SK-N-SH (cell line): ENCODE results near the gene REEP3. TPM values are rescaled to one million over a fixed set of nuclear protein-coding genes. Genes with fewer than 3 reads are reported as not detected.

ENCODE experiments used
- CTCF ChIA-PET: fragments of 300-600, 350-600 bp; formaldehyde crosslinking; extraction: SDS; loops from one replicate; lab custom pipeline; 2021; lab: Yijun Ruan, JAX
- POLR2A ChIA-PET: fragments of 350-600 bp; sonication (Branson Sonifier 250); formaldehyde crosslinking; extraction: SDS; loops from one replicate; lab custom pipeline; 2020; ENCODE audit warnings: antibody characterized with exemption, inconsistent platforms; lab: Yijun Ruan, JAX
- DNase-seq: peaks from one replicate; pipeline ENCODE4 v3.0.0; 2012
- H2AFZ ChIP-seq: fragments of 200-600 bp; sonication (generic); 2 replicates; pipeline ENCODE4 v1.8.1; 2016; ENCODE audit warnings: antibody characterized with exemption, mild to moderate bottlenecking, low read depth
- H3F3A ChIP-seq: fragments of 200-600 bp; sonication (generic); replicated peaks from 2 replicates; pipeline ENCODE3; 2016; ENCODE audit warnings: antibody characterized with exemption, mild to moderate bottlenecking; ENCODE audit not compliant: insufficient read depth
- H3K27ac ChIP-seq, 2 experiments: fragments of 200-500 bp in 1 of 2; fragments of 200-600 bp in 1 of 2; sonication (Bioruptor generic) in 1 of 2; sonication (generic), shearing (Covaris generic) in 1 of 2; 2 replicates each; pipeline versions ENCODE4 v1.5.1 to v1.6.1; 2014 to 2016; ENCODE audit warnings: low read depth in 2 of 2, inconsistent platforms in 1 of 2, low read length in 1 of 2, mild to moderate bottlenecking in 1 of 2, mixed read lengths in 1 of 2
- H3K27me3 ChIP-seq: fragments of 200-600 bp; sonication (generic), shearing (Covaris generic); 2 replicates; pipeline ENCODE4 v1.6.1; 2016; ENCODE audit warnings: mixed run types; ENCODE audit not compliant: insufficient read depth
- H3K36me3 ChIP-seq, 2 experiments: fragments of 200-500 bp in 1 of 2; fragments of 200-600 bp in 1 of 2; sonication (Bioruptor generic) in 1 of 2; sonication (generic) in 1 of 2; replicated peaks in 1 of 2; 2 replicates each; pipeline versions ENCODE3 to v1.5.1; 2014 to 2016; ENCODE audit warnings: low read length in 1 of 2, mild to moderate bottlenecking in 1 of 2; ENCODE audit not compliant: insufficient read depth in 2 of 2, control insufficient read depth in 1 of 2
- H3K4me1 ChIP-seq, 2 experiments: fragments of 200-500 bp in 1 of 2; fragments of 200-600 bp in 1 of 2; sonication (Bioruptor generic) in 1 of 2; sonication (generic), shearing (Covaris generic) in 1 of 2; 2 replicates each; pipeline versions ENCODE4 v1.5.1 to v1.6.1; 2014 to 2016; ENCODE audit warnings: low read depth in 1 of 2, low read length in 1 of 2, mixed run types in 1 of 2; ENCODE audit not compliant: insufficient read depth in 2 of 2, control insufficient read depth in 1 of 2
- H3K4me2 ChIP-seq: fragments of 200-600 bp; sonication (generic), shearing (Covaris generic); 2 replicates; pipeline ENCODE4 v1.6.1; 2017; ENCODE audit warnings: mixed run types
- H3K4me3 ChIP-seq, 2 experiments: fragments of 200-500 bp in 1 of 2; fragments of 200-600 bp in 1 of 2; sonication (Bioruptor generic) in 1 of 2; sonication (generic), shearing (Covaris generic) in 1 of 2; 2 replicates each; pipeline versions ENCODE4 v1.5.1 to v1.8.1; 2014 to 2016; ENCODE audit warnings: low read depth in 2 of 2, inconsistent platforms in 1 of 2, low read length in 1 of 2, mild to moderate bottlenecking in 1 of 2, mixed read lengths in 1 of 2, moderate library complexity in 1 of 2
- H3K79me2 ChIP-seq: fragments of 200-600 bp; sonication (generic); 2 replicates; pipeline ENCODE4 v1.8.1; 2017; ENCODE audit warnings: mild to moderate bottlenecking; ENCODE audit not compliant: insufficient read depth
- H3K9ac ChIP-seq: fragments of 200-600 bp; sonication (generic); 2 replicates; pipeline ENCODE4 v1.6.1; 2017; ENCODE audit warnings: mixed run types
- H3K9me2 ChIP-seq: fragments of 200-600 bp; sonication (generic); 2 replicates; pipeline ENCODE4 v1.6.1; 2017; ENCODE audit warnings: mixed run types
- H3K9me3 ChIP-seq: fragments of 200-600 bp; sonication (generic); 2 replicates; pipeline ENCODE4 v1.6.1; 2017; ENCODE audit warnings: mixed run types, mild to moderate bottlenecking, moderate library complexity
- H4K20me1 ChIP-seq: fragments of 200-600 bp; sonication (generic); 2 replicates; pipeline ENCODE4 v1.6.1; 2017; ENCODE audit warnings: mild to moderate bottlenecking, mixed run types; ENCODE audit not compliant: insufficient read depth
- ELF1 ChIP-seq: IDR thresholded peaks from 2 replicates; pipeline ENCODE4 v1.4.0; 2012
- EP300 ChIP-seq, 2 experiments: IDR thresholded peaks; 2 replicates each; pipeline versions ENCODE4 v1.4.0 to v1.6.1; 2012; ENCODE audit warnings: borderline replicate concordance in 1 of 2, low read depth in 1 of 2, low read length in 1 of 2
- EZH2phosphoT487 ChIP-seq: fragments of 200-600 bp; sonication (generic); IDR thresholded peaks from 2 replicates; pipeline ENCODE4 v1.6.1; 2017; ENCODE audit warnings: low read depth, mixed run types, mild to moderate bottlenecking, antibody characterized with exemption, moderate library complexity, borderline replicate concordance
- FOSL2 ChIP-seq: IDR thresholded peaks from 2 replicates; pipeline ENCODE4 v1.4.0; 2012; ENCODE audit warnings: low read depth, mild to moderate bottlenecking, moderate library complexity, borderline replicate concordance
- FOXJ3 ChIP-seq: sonication (generic); formaldehyde crosslinking; IDR thresholded peaks from 2 replicates; pipeline ENCODE4 v1.5.1; 2020; ENCODE audit warnings: mild to moderate bottlenecking, missing genetic modification reagents
- FOXM1 ChIP-seq: IDR thresholded peaks from 2 replicates; pipeline ENCODE4 v1.4.0; 2012; ENCODE audit warnings: low read depth, mild to moderate bottlenecking
- GABPA ChIP-seq: IDR thresholded peaks from 2 replicates; pipeline ENCODE4 v1.4.0; 2012; ENCODE audit warnings: low read depth, mild to moderate bottlenecking
- GATA2 ChIP-seq: sonication (generic); formaldehyde crosslinking; IDR thresholded peaks from 2 replicates; pipeline ENCODE4 v1.5.0; 2020; ENCODE audit warnings: mild to moderate bottlenecking, missing genetic modification reagents
- JUND ChIP-seq: IDR thresholded peaks from 2 replicates; pipeline ENCODE4 v1.4.0; 2012
- MEF2A ChIP-seq: IDR thresholded peaks from 2 replicates; pipeline ENCODE4 v1.4.0; 2012; ENCODE audit warnings: low read depth, borderline replicate concordance
- MXI1 ChIP-seq: IDR thresholded peaks from 2 replicates; pipeline ENCODE4 v1.6.1; 2012; ENCODE audit warnings: mild to moderate bottlenecking, low read depth, low read length, improper control_type of control experiment
- NFIC ChIP-seq: IDR thresholded peaks from 2 replicates; pipeline ENCODE4 v1.4.0; 2012; ENCODE audit warnings: borderline replicate concordance
- NRF1 ChIP-seq: IDR thresholded peaks from 2 replicates; pipeline ENCODE4 v1.6.1; 2012; ENCODE audit warnings: low read depth, mild to moderate bottlenecking, low read length
- POLR2AphosphoS5 ChIP-seq: IDR thresholded peaks from 2 replicates; pipeline ENCODE4 v1.6.1; 2012; ENCODE audit warnings: low read depth, low read length
- RAD21 ChIP-seq: IDR thresholded peaks from 2 replicates; pipeline ENCODE4 v1.6.1; 2012; ENCODE audit warnings: mild to moderate bottlenecking, low read length
- RCOR1 ChIP-seq: fragments of 150-350 bp; IDR thresholded peaks from 2 replicates; pipeline ENCODE4 v1.6.1; 2017; ENCODE audit warnings: antibody characterized with exemption, low read length
- RFX5 ChIP-seq: IDR thresholded peaks from 2 replicates; pipeline ENCODE4 v1.6.1; 2012; ENCODE audit warnings: mild to moderate bottlenecking, improper control_type of control experiment, low read length
- SIN3A ChIP-seq: IDR thresholded peaks from 2 replicates; pipeline ENCODE4 v1.6.1; 2012; ENCODE audit warnings: low read depth, mild to moderate bottlenecking, low read length, moderate library complexity, borderline replicate concordance
- SMC3 ChIP-seq: IDR thresholded peaks from 2 replicates; pipeline ENCODE4 v1.6.1; 2012; ENCODE audit warnings: low read depth, low read length, improper control_type of control experiment
- TCF12 ChIP-seq: IDR thresholded peaks from 2 replicates; pipeline ENCODE4 v1.4.0; 2012
- WGBS: methylation state at CpG from one replicate; pipeline ENCODE4 v1.1.6; 2017; ENCODE audit warnings: low lambda C conversion rate; 5-methylcytosine and 5-hydroxymethylcytosine counted together
- polyA plus RNA-seq, 3 experiments: library from polyadenylated mRNA; depleted of rRNA; stranded (reverse); fragments of >200 nt; gene quantifications; 2 replicates each; pipeline ENCODE4 v1.2.3, GENCODE V29; 2012
- TF ChIP-seq, protein P1 (sequence below): IDR thresholded peaks from 2 replicates; pipeline ENCODE4 v1.4.0; 2012; ENCODE audit warnings: low read depth, borderline replicate concordance
- TF ChIP-seq, protein P2 (sequence below): IDR thresholded peaks from 2 replicates; pipeline ENCODE4; 2012
- TF ChIP-seq, protein P3 (sequence below): IDR thresholded peaks from 2 replicates; pipeline ENCODE4 v1.4.0; 2012; ENCODE audit warnings: low read depth, borderline replicate concordance
- TF ChIP-seq, protein P4 (sequence below): IDR thresholded peaks from 2 replicates; pipeline ENCODE4 v1.4.0; 2012; ENCODE audit warnings: low read depth
- TF ChIP-seq, protein P5 (sequence below): fragments of 150-350 bp; IDR thresholded peaks from 2 replicates; pipeline ENCODE4 v1.6.1; 2017; ENCODE audit warnings: antibody characterized with exemption, low read length, low read depth, borderline replicate concordance
- TF ChIP-seq, protein P6 (sequence below): fragments of 150-350 bp; IDR thresholded peaks from 2 replicates; pipeline ENCODE4 v1.6.1; 2016; ENCODE audit warnings: mild to moderate bottlenecking, low read depth, low read length

Gene REEP3
- polyA plus RNA-seq, 1 of the 3 experiments (the other 2 are of a cell fraction) = 7.6 TPM

DNA sequence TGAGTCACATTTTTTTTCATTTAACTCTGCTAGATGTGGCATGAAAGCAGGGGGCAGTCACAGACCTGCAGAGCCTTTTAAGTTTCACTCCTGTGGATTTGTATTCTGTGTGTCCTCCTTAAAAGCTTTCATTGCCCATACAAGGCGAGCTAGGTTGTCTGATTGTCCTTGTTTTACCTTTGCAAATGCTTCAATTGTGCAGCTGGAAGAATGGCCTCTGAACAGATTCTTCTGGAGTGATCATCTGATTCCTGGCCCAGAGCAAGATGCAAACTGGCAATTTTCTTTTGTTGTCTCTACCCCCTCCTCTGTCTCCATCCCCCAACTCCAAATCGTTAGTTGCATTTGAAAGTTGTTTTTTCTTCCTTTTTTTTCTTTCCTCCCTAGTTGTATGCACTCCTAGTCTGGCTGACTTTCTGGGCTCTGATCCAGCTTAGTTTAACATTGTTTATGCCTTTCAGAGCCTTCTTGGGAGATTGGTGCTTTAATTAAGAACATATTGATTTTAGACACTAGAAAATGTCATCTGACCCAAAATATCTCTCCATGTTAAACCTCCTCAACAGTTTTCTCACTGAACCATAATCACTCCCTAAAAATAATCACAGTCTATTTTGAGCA, 150.2 kb downstream of the REEP3 start:
- Histone ChIP-seq H3K9ac (no peak overlapping the region), H3K27me3 (no peaks in the 10 kb centered on the region), H3K79me2 (no peaks in the 10 kb centered on the region), H3K9me3 (no peaks in the 10 kb centered on the region), H3K4me2 (peak overlapping the region; percentile 38; the same call in 1 of the 2 replicates), H3F3A (peaks cover 18% of the 10 kb centered on the region), H2AFZ (no peak overlapping the region), H3K36me3 (no peaks in the 10 kb centered on the region), H3K4me3 (peak overlapping the region in 1 of 2 experiments; percentile 7; a peak in 2 of 4 replicates), H3K27ac (peak overlapping the region; percentile 75 to 94), H3K9me2 (no peaks in the 10 kb centered on the region), H3K4me1 (peaks cover 31 to 47% of the 10 kb centered on the region in 2 experiments), H4K20me1 (no peaks in the 10 kb centered on the region)
- CTCF ChIA-PET = interaction anchor here (1.7 to 4.0 kb wide), 4 partner anchors 18 to 505 kb away, joined by 4 to 29 read pairs (median 6); no protein-coding TSS in a partner anchor
- POLR2A ChIA-PET = no interaction called here
- 33% methylated on average over 2 of the region's 2 CpGs for WGBS
- peak; percentile 39 for DNase-seq
- TF ChIP-seq, protein P1, sequence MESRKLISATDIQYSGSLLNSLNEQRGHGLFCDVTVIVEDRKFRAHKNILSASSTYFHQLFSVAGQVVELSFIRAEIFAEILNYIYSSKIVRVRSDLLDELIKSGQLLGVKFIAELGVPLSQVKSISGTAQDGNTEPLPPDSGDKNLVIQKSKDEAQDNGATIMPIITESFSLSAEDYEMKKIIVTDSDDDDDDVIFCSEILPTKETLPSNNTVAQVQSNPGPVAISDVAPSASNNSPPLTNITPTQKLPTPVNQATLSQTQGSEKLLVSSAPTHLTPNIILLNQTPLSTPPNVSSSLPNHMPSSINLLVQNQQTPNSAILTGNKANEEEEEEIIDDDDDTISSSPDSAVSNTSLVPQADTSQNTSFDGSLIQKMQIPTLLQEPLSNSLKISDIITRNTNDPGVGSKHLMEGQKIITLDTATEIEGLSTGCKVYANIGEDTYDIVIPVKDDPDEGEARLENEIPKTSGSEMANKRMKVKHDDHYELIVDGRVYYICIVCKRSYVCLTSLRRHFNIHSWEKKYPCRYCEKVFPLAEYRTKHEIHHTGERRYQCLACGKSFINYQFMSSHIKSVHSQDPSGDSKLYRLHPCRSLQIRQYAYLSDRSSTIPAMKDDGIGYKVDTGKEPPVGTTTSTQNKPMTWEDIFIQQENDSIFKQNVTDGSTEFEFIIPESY = no peak
- TF ChIP-seq TCF12 (peak; percentile 87), FOXJ3 (CRISPR knock-in tag) (no peak), NFIC (peak; percentile 80), EZH2phosphoT487 (no peak), JUND (peak; percentile 16; the same call in 1 of the 2 replicates), SIN3A (no peak), MXI1 (no peak), SMC3 (no peak), RAD21 (0 out of 2 replicates have a peak, but pooled peaks have one; percentile 21), RFX5 (no peak), FOXM1 (no peak), NRF1 (no peak), FOSL2 (no peak), RCOR1 (no peak), EP300 (IDR thresholded peaks at IDR 0.05; ENCODE audit: borderline replicate concordance in 1 of 2, low read depth in 1 of 2, low read length in 1 of 2) (0 out of 4 replicates have a peak, but pooled peaks have one; percentile 11 to 16), GATA2 (CRISPR knock-in tag) (no peak), ELF1 (no peak), GABPA (no peak), MEF2A (no peak), POLR2AphosphoS5 (no peak)
- TF ChIP-seq, protein P2, sequence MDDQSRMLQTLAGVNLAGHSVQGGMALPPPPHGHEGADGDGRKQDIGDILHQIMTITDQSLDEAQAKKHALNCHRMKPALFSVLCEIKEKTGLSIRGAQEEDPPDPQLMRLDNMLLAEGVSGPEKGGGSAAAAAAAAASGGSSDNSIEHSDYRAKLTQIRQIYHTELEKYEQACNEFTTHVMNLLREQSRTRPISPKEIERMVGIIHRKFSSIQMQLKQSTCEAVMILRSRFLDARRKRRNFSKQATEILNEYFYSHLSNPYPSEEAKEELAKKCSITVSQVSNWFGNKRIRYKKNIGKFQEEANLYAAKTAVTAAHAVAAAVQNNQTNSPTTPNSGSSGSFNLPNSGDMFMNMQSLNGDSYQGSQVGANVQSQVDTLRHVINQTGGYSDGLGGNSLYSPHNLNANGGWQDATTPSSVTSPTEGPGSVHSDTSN = peak; percentile 53; the same call in 1 of the 2 replicates
- TF ChIP-seq, protein P3, sequence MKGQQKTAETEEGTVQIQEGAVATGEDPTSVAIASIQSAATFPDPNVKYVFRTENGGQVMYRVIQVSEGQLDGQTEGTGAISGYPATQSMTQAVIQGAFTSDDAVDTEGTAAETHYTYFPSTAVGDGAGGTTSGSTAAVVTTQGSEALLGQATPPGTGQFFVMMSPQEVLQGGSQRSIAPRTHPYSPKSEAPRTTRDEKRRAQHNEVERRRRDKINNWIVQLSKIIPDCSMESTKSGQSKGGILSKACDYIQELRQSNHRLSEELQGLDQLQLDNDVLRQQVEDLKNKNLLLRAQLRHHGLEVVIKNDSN = no peak
- TF ChIP-seq, protein P4, sequence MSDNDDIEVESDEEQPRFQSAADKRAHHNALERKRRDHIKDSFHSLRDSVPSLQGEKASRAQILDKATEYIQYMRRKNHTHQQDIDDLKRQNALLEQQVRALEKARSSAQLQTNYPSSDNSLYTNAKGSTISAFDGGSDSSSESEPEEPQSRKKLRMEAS = no peak
- TF ChIP-seq, protein P5, sequence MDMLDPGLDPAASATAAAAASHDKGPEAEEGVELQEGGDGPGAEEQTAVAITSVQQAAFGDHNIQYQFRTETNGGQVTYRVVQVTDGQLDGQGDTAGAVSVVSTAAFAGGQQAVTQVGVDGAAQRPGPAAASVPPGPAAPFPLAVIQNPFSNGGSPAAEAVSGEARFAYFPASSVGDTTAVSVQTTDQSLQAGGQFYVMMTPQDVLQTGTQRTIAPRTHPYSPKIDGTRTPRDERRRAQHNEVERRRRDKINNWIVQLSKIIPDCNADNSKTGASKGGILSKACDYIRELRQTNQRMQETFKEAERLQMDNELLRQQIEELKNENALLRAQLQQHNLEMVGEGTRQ = no peak
- TF ChIP-seq, protein P6, sequence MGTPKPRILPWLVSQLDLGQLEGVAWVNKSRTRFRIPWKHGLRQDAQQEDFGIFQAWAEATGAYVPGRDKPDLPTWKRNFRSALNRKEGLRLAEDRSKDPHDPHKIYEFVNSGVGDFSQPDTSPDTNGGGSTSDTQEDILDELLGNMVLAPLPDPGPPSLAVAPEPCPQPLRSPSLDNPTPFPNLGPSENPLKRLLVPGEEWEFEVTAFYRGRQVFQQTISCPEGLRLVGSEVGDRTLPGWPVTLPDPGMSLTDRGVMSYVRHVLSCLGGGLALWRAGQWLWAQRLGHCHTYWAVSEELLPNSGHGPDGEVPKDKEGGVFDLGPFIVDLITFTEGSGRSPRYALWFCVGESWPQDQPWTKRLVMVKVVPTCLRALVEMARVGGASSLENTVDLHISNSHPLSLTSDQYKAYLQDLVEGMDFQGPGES = no peak
